DOHH2 (cell line): ENCODE data around the gene FAM72D.
"Not testable (repeated sequence)": the region's sequence is repeated elsewhere in the genome, so short reads cannot be mapped to it uniquely, and the experiment has no call there.

Source experiments
- EZH2phosphoT487 ChIP-seq: fragments of 200-600 bp; sonication (generic); IDR thresholded peaks from 2 replicates; pipeline ENCODE4 v1.6.1; 2017; ENCODE audit warnings: borderline replicate concordance, mild to moderate bottlenecking, antibody characterized with exemption, low read length, moderate library complexity, mixed read lengths
- TF ChIP-seq, protein P1 (sequence below): fragments of 200-600 bp; sonication (generic); IDR thresholded peaks from one replicate; pipeline ENCODE4 v1.5.1; 2014; ENCODE audit warnings: antibody characterized with exemption, mild to moderate bottlenecking, low read depth, low read length; ENCODE audit not compliant: poor library complexity, severe bottlenecking

DNA sequence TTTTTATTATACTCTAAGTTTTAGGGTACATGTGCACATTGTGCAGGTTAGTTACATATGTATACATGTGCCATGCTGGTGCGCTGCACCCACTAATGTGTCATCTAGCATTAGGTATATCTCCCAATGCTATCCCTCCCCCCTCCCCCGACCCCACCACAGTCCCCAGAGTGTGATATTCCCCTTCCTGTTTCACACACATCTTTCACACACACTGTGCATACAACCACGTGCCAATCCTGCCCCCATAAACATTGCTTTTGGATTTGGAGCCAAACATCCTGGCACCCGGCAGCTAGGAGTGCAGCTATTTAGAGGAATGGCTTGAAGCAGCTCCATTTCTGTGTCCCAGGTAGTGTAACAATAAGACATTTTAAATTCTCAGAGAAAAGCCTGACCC lies 51.4 kb downstream of the FAM72D start:
- TF ChIP-seq, protein P1, sequence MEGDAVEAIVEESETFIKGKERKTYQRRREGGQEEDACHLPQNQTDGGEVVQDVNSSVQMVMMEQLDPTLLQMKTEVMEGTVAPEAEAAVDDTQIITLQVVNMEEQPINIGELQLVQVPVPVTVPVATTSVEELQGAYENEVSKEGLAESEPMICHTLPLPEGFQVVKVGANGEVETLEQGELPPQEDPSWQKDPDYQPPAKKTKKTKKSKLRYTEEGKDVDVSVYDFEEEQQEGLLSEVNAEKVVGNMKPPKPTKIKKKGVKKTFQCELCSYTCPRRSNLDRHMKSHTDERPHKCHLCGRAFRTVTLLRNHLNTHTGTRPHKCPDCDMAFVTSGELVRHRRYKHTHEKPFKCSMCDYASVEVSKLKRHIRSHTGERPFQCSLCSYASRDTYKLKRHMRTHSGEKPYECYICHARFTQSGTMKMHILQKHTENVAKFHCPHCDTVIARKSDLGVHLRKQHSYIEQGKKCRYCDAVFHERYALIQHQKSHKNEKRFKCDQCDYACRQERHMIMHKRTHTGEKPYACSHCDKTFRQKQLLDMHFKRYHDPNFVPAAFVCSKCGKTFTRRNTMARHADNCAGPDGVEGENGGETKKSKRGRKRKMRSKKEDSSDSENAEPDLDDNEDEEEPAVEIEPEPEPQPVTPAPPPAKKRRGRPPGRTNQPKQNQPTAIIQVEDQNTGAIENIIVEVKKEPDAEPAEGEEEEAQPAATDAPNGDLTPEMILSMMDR: not testable (repeated sequence)
- not testable (repeated sequence) for TF ChIP-seq EZH2phosphoT487
